HPDE6-E6E7 (cell line): ENCODE results near the gene DIO2.

Experiments
- DNase-seq: peaks from one replicate; pipeline ENCODE4 v3.0.0; 2011; ENCODE audit warnings: missing footprints; ENCODE audit errors: extremely low spot score

The DIO2 gene

GRCh38 chr14:80211153-80212022 lies at the start of gene DIO2:
TSS of gene DIO2 (minus strand) at chr14:80211504. CDS start at chr14:80211472, 32 bp downstream.
- no peak for DNase-seq

- no peak for DNase-seq
These were observed 49.3 kb upstream of the DIO2 start for GRCh38 chr14:80260645-80261044.

GRCh38 chr14:80239631-80240030 lies 28.3 kb upstream of the DIO2 start:
- DNase-seq = no peak

GRCh38 chr14:80237143-80237542 lies 25.8 kb upstream of the DIO2 start:
- DNase-seq = no peak

GRCh38 chr14:80233470-80234089 lies 22.3 kb upstream of the DIO2 start:
- DNase-seq = no peak

GRCh38 chr14:80231702-80232101 lies 20.4 kb upstream of the DIO2 start:
- no peak for DNase-seq

GRCh38 chr14:80223696-80224465 lies 12.6 kb upstream of the DIO2 start:
- no peak for DNase-seq

GRCh38 chr14:80216818-80217217 lies 5.5 kb upstream of the DIO2 start:
- no peak for DNase-seq

GRCh38 chr14:80215756-80216581 lies 4.7 kb upstream of the DIO2 start:
- no peak for DNase-seq

- no peak for DNase-seq
These were observed 3.8 kb upstream of the DIO2 start for GRCh38 chr14:80215081-80215480.

GRCh38 chr14:80213602-80214001 lies 2.3 kb upstream of the DIO2 start:
- DNase-seq = peak; percentile 20

- peak; percentile 10 for DNase-seq
These were observed 706 bp upstream of the DIO2 start for GRCh38 chr14:80212023-80212397.

GRCh38 chr14:80208461-80208860 lies 2.8 kb downstream of the DIO2 start:
- DNase-seq = no peak

GRCh38 chr14:80206351-80207080 lies 4.8 kb downstream of the DIO2 start:
- no peak for DNase-seq

- DNase-seq = no peak
These were observed 8.3 kb downstream of the DIO2 start for GRCh38 chr14:80202888-80203562.

- no peak for DNase-seq
These were observed 11.2 kb downstream of the DIO2 start for GRCh38 chr14:80200093-80200492.

GRCh38 chr14:80188571-80188970 lies 22.7 kb downstream of the DIO2 start:
- DNase-seq = no peak

GRCh38 chr14:80186301-80186800 lies 25.0 kb downstream of the DIO2 start:
- DNase-seq = no peak

- no peak for DNase-seq
These were observed 34.4 kb downstream of the DIO2 start for GRCh38 chr14:80176893-80177292.

- no peak for DNase-seq
These were observed 38.8 kb downstream of the DIO2 start for GRCh38 chr14:80172375-80173051.
